GM23338 (cell line): ENCODE results near the gene THADA. TPM values are rescaled to one million over a fixed set of nuclear protein-coding genes. Genes with fewer than 3 reads are reported as not detected.

Source experiments
- ATAC-seq: fragments of 200-7000 bp; cut with Tn5 transposase; 3 replicates; pipeline ENCODE4 v1.9.1; 2020
- DNase-seq: peaks from one replicate; pipeline ENCODE4 v3.0.0-alpha.2; 2015; ENCODE audit warnings: low spot score
- H2AFZ ChIP-seq: fragments of 200-600 bp; sonication (generic); 2 replicates; pipeline ENCODE4 v1.8.0; 2016; ENCODE audit warnings: antibody characterized with exemption, mild to moderate bottlenecking, moderate library complexity
- H3F3A ChIP-seq: fragments of 200-600 bp; sonication (generic); replicated peaks from 2 replicates; pipeline ENCODE4 v1.8.0; 2017; ENCODE audit warnings: antibody characterized with exemption, mixed run types, low read depth
- H3K27ac ChIP-seq: fragments of 200-600 bp; sonication (generic); 2 replicates; pipeline ENCODE4 v1.6.1; 2016; ENCODE audit warnings: low read depth
- H3K27me3 ChIP-seq: fragments of 200-600 bp; sonication (generic); 2 replicates; pipeline ENCODE4 v1.8.0; 2016; ENCODE audit warnings: mild to moderate bottlenecking, mixed run types, moderate library complexity; ENCODE audit not compliant: insufficient read depth
- H3K36me3 ChIP-seq: fragments of 200-600 bp; sonication (generic); 2 replicates; pipeline ENCODE4 v1.8.0; 2016; ENCODE audit warnings: mild to moderate bottlenecking; ENCODE audit not compliant: insufficient read depth
- H3K4me1 ChIP-seq: fragments of 200-600 bp; sonication (generic); 2 replicates; pipeline ENCODE4 v1.8.0; 2016; ENCODE audit warnings: mild to moderate bottlenecking, moderate library complexity; ENCODE audit not compliant: insufficient read depth
- H3K4me2 ChIP-seq: fragments of 200-600 bp; sonication (generic); 2 replicates; pipeline ENCODE4 v1.7.1; 2017; ENCODE audit warnings: mixed run types
- H3K4me3 ChIP-seq: fragments of 200-600 bp; sonication (generic); 2 replicates; pipeline ENCODE4 v1.6.1; 2016; ENCODE audit warnings: mixed run types
- H3K79me2 ChIP-seq: fragments of 200-600 bp; sonication (generic); replicated peaks from 2 replicates; pipeline ENCODE4 v1.8.0; 2017; ENCODE audit warnings: mild to moderate bottlenecking; ENCODE audit not compliant: insufficient read depth
- H3K9me2 ChIP-seq: fragments of 200-600 bp; sonication (generic); 2 replicates; pipeline ENCODE4 v1.8.0; 2017; ENCODE audit not compliant: insufficient read depth
- H4K20me1 ChIP-seq: fragments of 200-600 bp; sonication (generic); replicated peaks from 2 replicates; pipeline ENCODE4 v1.8.0; 2017; ENCODE audit warnings: mild to moderate bottlenecking; ENCODE audit not compliant: insufficient read depth
- H3K27ac Mint-ChIP-seq: 2 replicates; pipeline ENCODE4 v1.8.0; 2020; ENCODE audit warnings: inconsistent platforms, mild to moderate bottlenecking, moderate library complexity, mixed read lengths
- H3K27me3 Mint-ChIP-seq: 3 replicates; pipeline ENCODE4 v1.8.0; 2022; ENCODE audit warnings: low read depth, mild to moderate bottlenecking, moderate library complexity, mixed read lengths, inconsistent platforms; ENCODE audit not compliant: insufficient read depth, poor library complexity
- H3K36me3 Mint-ChIP-seq: 3 replicates; pipeline ENCODE4 v1.8.0; 2021; ENCODE audit warnings: low read depth, mild to moderate bottlenecking, inconsistent platforms, moderate library complexity, mixed read lengths
- H3K4me1 Mint-ChIP-seq: 3 replicates; pipeline ENCODE4 v1.8.0; 2020; ENCODE audit warnings: mild to moderate bottlenecking, inconsistent platforms, mixed read lengths
- H3K4me3 Mint-ChIP-seq: 3 replicates; pipeline ENCODE4 v1.8.0; 2021; ENCODE audit warnings: moderate library complexity, mild to moderate bottlenecking, inconsistent platforms, mixed read lengths
- H3K9me3 Mint-ChIP-seq: 3 replicates; pipeline ENCODE4 v1.8.0; 2020; ENCODE audit warnings: moderate library complexity, mild to moderate bottlenecking, inconsistent platforms, mixed read lengths
- EZH2phosphoT487 ChIP-seq: fragments of 200-600 bp; sonication (generic); IDR thresholded peaks from one replicate; pipeline ENCODE4 v1.8.1; 2018; ENCODE audit warnings: antibody characterized with exemption; ENCODE audit not compliant: unreplicated experiment
- polyA plus RNA-seq: library from polyadenylated mRNA; unstranded; fragments of >200 nt; fragmentation: Nextera tagmentation; extraction: Ambion mirVana; gene quantifications from 2 replicates; pipeline ENCODE4 v1.2.1, GENCODE V29; 2016
- total RNA-seq: library from RNA; depleted of rRNA; stranded (reverse); fragments of >200 nt; shearing (Covaris generic); gene quantifications from 2 replicates; pipeline ENCODE4 v1.2.3, GENCODE V29; 2014
- TF ChIP-seq, protein P1 (sequence below): fragments of 250-450 bp; sonication (Bioruptor Pico); IDR thresholded peaks from 2 replicates; pipeline ENCODE4 v1.5.0; 2020; ENCODE audit warnings: mild to moderate bottlenecking, moderate library complexity
- TF ChIP-seq, protein P2 (sequence below): IDR thresholded peaks from one replicate; pipeline ENCODE4 v1.6.1; 2018; ENCODE audit warnings: antibody characterized with exemption; ENCODE audit not compliant: unreplicated experiment
- TF ChIP-seq, protein P3 (sequence below), 2 experiments: fragments of 200-600 bp in 1 of 2; sonication (generic) in 1 of 2; conservative IDR thresholded peaks; 2 replicates each; pipeline versions ENCODE4 v1.5.1 to v1.6.1; 2016 to 2017; ENCODE audit warnings: antibody characterized with exemption in 2 of 2, low read depth in 2 of 2, mild to moderate bottlenecking in 2 of 2, moderate library complexity in 1 of 2

Gene THADA
- total and polyA plus RNA-seq, 2 experiments from 2014 or later = 17.0 to 30.7 TPM

DNA sequence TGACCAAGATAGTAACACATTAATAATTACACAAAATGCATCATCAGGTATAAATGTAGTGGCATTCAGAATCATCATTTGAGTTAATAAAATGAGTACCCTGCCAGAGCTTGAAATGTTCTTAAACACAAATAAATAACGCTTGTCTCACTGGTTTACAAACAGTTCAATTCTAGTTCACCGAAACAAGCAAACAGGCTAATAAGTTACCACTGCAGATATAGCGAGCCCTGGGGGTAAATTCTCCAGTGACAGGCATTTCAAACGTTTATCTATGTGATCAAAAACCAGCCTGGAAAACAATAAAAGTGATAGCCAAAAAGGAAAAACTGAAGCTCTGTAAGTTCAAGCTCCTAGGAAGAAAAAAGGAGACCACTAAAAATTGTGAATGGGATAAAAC lies 152.6 kb downstream of the THADA start (continued):
- TF ChIP-seq, protein P1, sequence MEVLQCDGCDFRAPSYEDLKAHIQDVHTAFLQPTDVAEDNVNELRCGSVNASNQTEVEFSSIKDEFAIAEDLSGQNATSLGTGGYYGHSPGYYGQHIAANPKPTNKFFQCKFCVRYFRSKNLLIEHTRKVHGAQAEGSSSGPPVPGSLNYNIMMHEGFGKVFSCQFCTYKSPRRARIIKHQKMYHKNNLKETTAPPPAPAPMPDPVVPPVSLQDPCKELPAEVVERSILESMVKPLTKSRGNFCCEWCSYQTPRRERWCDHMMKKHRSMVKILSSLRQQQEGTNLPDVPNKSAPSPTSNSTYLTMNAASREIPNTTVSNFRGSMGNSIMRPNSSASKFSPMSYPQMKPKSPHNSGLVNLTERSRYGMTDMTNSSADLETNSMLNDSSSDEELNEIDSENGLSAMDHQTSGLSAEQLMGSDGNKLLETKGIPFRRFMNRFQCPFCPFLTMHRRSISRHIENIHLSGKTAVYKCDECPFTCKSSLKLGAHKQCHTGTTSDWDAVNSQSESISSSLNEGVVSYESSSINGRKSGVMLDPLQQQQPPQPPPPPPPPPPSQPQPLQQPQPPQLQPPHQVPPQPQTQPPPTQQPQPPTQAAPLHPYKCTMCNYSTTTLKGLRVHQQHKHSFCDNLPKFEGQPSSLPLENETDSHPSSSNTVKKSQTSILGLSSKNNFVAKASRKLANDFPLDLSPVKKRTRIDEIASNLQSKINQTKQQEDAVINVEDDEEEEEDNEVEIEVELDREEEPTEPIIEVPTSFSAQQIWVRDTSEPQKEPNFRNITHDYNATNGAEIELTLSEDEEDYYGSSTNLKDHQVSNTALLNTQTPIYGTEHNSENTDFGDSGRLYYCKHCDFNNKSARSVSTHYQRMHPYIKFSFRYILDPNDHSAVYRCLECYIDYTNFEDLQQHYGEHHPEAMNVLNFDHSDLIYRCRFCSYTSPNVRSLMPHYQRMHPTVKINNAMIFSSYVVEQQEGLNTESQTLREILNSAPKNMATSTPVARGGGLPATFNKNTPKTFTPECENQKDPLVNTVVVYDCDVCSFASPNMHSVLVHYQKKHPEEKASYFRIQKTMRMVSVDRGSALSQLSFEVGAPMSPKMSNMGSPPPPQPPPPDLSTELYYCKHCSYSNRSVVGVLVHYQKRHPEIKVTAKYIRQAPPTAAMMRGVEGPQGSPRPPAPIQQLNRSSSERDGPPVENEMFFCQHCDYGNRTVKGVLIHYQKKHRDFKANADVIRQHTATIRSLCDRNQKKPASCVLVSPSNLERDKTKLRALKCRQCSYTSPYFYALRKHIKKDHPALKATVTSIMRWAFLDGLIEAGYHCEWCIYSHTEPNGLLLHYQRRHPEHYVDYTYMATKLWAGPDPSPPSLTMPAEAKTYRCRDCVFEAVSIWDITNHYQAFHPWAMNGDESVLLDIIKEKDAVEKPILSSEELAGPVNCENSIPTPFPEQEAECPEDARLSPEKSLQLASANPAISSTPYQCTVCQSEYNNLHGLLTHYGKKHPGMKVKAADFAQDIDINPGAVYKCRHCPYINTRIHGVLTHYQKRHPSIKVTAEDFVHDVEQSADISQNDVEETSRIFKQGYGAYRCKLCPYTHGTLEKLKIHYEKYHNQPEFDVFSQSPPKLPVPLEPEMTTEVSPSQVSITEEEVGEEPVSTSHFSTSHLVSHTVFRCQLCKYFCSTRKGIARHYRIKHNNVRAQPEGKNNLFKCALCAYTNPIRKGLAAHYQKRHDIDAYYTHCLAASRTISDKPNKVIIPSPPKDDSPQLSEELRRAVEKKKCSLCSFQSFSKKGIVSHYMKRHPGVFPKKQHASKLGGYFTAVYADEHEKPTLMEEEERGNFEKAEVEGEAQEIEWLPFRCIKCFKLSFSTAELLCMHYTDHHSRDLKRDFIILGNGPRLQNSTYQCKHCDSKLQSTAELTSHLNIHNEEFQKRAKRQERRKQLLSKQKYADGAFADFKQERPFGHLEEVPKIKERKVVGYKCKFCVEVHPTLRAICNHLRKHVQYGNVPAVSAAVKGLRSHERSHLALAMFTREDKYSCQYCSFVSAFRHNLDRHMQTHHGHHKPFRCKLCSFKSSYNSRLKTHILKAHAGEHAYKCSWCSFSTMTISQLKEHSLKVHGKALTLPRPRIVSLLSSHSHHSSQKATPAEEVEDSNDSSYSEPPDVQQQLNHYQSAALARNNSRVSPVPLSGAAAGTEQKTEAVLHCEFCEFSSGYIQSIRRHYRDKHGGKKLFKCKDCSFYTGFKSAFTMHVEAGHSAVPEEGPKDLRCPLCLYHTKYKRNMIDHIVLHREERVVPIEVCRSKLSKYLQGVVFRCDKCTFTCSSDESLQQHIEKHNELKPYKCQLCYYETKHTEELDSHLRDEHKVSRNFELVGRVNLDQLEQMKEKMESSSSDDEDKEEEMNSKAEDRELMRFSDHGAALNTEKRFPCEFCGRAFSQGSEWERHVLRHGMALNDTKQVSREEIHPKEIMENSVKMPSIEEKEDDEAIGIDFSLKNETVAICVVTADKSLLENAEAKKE (CRISPR knock-in tag) = no peak

DNA sequence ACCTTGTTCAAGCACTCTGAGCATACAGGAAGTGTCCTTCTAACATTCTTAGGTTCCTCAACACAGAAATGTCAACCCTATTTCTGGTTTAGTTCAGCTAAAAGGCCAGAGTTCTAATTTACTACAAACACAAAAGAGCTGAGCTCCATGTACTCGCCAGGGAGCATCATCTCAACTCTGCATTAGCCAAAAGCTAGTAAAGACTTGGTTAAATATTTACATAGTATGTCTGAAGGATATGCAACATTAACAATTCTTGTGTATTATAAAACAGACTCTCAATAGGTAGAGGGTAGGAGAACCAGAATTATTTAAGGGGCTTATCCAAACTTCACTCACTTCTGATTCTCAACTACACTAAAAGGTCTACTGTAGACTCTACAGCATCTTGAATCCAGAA lies 154.6 kb downstream of the THADA start:
- no peaks in the 10 kb centered on the region; the same call in none of the 2 replicates for H4K20me1 ChIP-seq
- H3K79me2 ChIP-seq = no peaks in the 10 kb centered on the region
- DNase-seq = no peak
- H3K9me2 ChIP-seq = no peaks in the 10 kb centered on the region
- Mint-ChIP-seq H3K4me1 (peaks cover 31% of the 10 kb centered on the region), H3K27ac (no peak overlapping the region), H3K9me3 (no peaks in the 10 kb centered on the region), H3K36me3 (no peaks in the 10 kb centered on the region), H3K27me3 (no peaks in the 10 kb centered on the region), H3K4me3 (no peak overlapping the region)
- no peak overlapping the region for H2AFZ ChIP-seq
- H3K27ac ChIP-seq = no peak overlapping the region
- H3K27me3 ChIP-seq = no peaks in the 10 kb centered on the region
- H3F3A ChIP-seq = no peaks in the 10 kb centered on the region
- H3K36me3 ChIP-seq = no peaks in the 10 kb centered on the region
- ATAC-seq = no peak
- no peak overlapping the region for H3K4me3 ChIP-seq
- no peak overlapping the region for H3K4me2 ChIP-seq
- H3K4me1 ChIP-seq = peaks cover 21% of the 10 kb centered on the region
- no peak for TF ChIP-seq EZH2phosphoT487
- TF ChIP-seq, protein P2, sequence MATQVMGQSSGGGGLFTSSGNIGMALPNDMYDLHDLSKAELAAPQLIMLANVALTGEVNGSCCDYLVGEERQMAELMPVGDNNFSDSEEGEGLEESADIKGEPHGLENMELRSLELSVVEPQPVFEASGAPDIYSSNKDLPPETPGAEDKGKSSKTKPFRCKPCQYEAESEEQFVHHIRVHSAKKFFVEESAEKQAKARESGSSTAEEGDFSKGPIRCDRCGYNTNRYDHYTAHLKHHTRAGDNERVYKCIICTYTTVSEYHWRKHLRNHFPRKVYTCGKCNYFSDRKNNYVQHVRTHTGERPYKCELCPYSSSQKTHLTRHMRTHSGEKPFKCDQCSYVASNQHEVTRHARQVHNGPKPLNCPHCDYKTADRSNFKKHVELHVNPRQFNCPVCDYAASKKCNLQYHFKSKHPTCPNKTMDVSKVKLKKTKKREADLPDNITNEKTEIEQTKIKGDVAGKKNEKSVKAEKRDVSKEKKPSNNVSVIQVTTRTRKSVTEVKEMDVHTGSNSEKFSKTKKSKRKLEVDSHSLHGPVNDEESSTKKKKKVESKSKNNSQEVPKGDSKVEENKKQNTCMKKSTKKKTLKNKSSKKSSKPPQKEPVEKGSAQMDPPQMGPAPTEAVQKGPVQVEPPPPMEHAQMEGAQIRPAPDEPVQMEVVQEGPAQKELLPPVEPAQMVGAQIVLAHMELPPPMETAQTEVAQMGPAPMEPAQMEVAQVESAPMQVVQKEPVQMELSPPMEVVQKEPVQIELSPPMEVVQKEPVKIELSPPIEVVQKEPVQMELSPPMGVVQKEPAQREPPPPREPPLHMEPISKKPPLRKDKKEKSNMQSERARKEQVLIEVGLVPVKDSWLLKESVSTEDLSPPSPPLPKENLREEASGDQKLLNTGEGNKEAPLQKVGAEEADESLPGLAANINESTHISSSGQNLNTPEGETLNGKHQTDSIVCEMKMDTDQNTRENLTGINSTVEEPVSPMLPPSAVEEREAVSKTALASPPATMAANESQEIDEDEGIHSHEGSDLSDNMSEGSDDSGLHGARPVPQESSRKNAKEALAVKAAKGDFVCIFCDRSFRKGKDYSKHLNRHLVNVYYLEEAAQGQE = no peak
- TF ChIP-seq, protein P3, sequence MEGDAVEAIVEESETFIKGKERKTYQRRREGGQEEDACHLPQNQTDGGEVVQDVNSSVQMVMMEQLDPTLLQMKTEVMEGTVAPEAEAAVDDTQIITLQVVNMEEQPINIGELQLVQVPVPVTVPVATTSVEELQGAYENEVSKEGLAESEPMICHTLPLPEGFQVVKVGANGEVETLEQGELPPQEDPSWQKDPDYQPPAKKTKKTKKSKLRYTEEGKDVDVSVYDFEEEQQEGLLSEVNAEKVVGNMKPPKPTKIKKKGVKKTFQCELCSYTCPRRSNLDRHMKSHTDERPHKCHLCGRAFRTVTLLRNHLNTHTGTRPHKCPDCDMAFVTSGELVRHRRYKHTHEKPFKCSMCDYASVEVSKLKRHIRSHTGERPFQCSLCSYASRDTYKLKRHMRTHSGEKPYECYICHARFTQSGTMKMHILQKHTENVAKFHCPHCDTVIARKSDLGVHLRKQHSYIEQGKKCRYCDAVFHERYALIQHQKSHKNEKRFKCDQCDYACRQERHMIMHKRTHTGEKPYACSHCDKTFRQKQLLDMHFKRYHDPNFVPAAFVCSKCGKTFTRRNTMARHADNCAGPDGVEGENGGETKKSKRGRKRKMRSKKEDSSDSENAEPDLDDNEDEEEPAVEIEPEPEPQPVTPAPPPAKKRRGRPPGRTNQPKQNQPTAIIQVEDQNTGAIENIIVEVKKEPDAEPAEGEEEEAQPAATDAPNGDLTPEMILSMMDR (conservative IDR thresholded peaks at IDR 0.05; ENCODE audit: low read depth in 2 of 2) = no peak
